Panc1 (cell line): ENCODE measurements around the gene KIR2DL3. TPM values are rescaled to one million over a fixed set of nuclear protein-coding genes. Genes with fewer than 3 reads are reported as not detected.
"Not testable (repeated sequence)": the region's sequence is repeated elsewhere in the genome, so short reads cannot be mapped to it uniquely, and the experiment has no call there.

Experiments
- ATAC-seq: fragments of 200-7000 bp; cut with Tn5 transposase; 2 replicates; pipeline ENCODE4 v1.9.1; 2020; ENCODE audit warnings: mild to moderate bottlenecking, moderate library complexity
- BruUV-seq: library from RNA; stranded (reverse); fragments of 400-500 nt; replicated peaks from 2 replicates; lab custom pipeline; 2021; lab: Mats Ljungman, UMichigan
- CTCF ChIA-PET: fragments of 300-600 bp; sonication (Branson Sonifier 250); formaldehyde crosslinking; loops from one replicate; lab custom pipeline; 2022; ENCODE audit warnings: antibody characterized with exemption; lab: Charles Lee
- POLR2A ChIA-PET: fragments of 300-600 bp; sonication (Branson Sonifier 250); formaldehyde crosslinking; loops from one replicate; lab custom pipeline; 2022; ENCODE audit warnings: antibody characterized with exemption; lab: Charles Lee
- DNase-seq: peaks from one replicate; pipeline ENCODE4 v3.0.0-alpha.2; 2010; ENCODE audit warnings: low read depth, low spot score
- H3K27ac ChIP-seq: 2 replicates; pipeline ENCODE4 v1.5.1; 2011; ENCODE audit warnings: mild to moderate bottlenecking, low read length, inconsistent platforms
- H3K27me3 ChIP-seq: fragments of 200-500 bp; sonication (Bioruptor generic); 2 replicates; pipeline ENCODE4 v1.6.0; 2014; ENCODE audit warnings: low read length, inconsistent platforms; ENCODE audit not compliant: control insufficient read depth, insufficient read depth
- H3K36me3 ChIP-seq: fragments of 200-500 bp; sonication (Bioruptor generic); 2 replicates; pipeline ENCODE4 v1.5.1; 2014; ENCODE audit warnings: inconsistent platforms, mild to moderate bottlenecking, low read length, moderate library complexity; ENCODE audit not compliant: control insufficient read depth, insufficient read depth
- H3K4me1 ChIP-seq: 2 replicates; pipeline ENCODE4 v1.5.1; 2011; ENCODE audit warnings: inconsistent platforms, mild to moderate bottlenecking, low read length, moderate library complexity; ENCODE audit not compliant: control insufficient read depth, insufficient read depth
- H3K4me3 ChIP-seq, 2 experiments: 2 replicates each; pipeline ENCODE4 v1.5.1; 2011 to 2012; ENCODE audit warnings: low read depth in 2 of 2, low read length in 2 of 2, mild to moderate bottlenecking in 2 of 2, inconsistent platforms in 1 of 2, moderate library complexity in 1 of 2
- H3K9me3 ChIP-seq: fragments of 200-500 bp; sonication (Bioruptor generic); 2 replicates; pipeline ENCODE4 v1.5.1; 2014; ENCODE audit warnings: low read depth, mild to moderate bottlenecking, inconsistent platforms, low read length, moderate library complexity; ENCODE audit not compliant: control insufficient read depth, insufficient read depth
- POLR2AphosphoS5 ChIP-seq: IDR thresholded peaks from 2 replicates; pipeline ENCODE4 v1.6.1; 2012; ENCODE audit warnings: mild to moderate bottlenecking, low read depth, low read length, moderate library complexity
- SIN3A ChIP-seq: IDR thresholded peaks from 2 replicates; pipeline ENCODE4 v1.6.1; 2012; ENCODE audit warnings: low read depth, mild to moderate bottlenecking, low read length, moderate library complexity, borderline replicate concordance; ENCODE audit not compliant: insufficient read depth
- TCF7L2 ChIP-seq: IDR thresholded peaks from 2 replicates; pipeline ENCODE4 v1.6.1; 2011; ENCODE audit warnings: mild to moderate bottlenecking, low read depth, low read length, inconsistent platforms
- in situ Hi-C: cut with HindIII; loops from 2 replicates; pipeline ENCODE4 v1.10.0; 2016; ENCODE audit warnings: low sequenced_read_pairs, low pct_unique_long_range_greater_than_20kb
- intact Hi-C: fragments of 100-400 bp; cut with micrococcal nuclease; formaldehyde crosslinking; loops from one replicate; pipeline ENCODE4 v1.10.0; 2022; ENCODE audit not compliant: unreplicated experiment
- total RNA-seq: library from RNA; stranded (reverse); gene quantifications from one replicate; pipeline ENCODE4 v1.2.1, GENCODE V29; 2021; ENCODE audit not compliant: unreplicated experiment
- TF ChIP-seq, protein P1 (sequence below): fragments of 450-650 bp; IDR thresholded peaks from 2 replicates; pipeline ENCODE4 v1.5.1; 2017; ENCODE audit warnings: mild to moderate bottlenecking
- TF ChIP-seq, protein P2 (sequence below), 2 experiments: IDR thresholded peaks; 2 replicates each; pipeline ENCODE4 v1.6.1; 2011 to 2012; ENCODE audit warnings: low read depth in 2 of 2, control low read depth in 1 of 2, low read length in 1 of 2, mild to moderate bottlenecking in 1 of 2, moderate library complexity in 1 of 2; ENCODE audit not compliant: insufficient read depth in 1 of 2

Gene KIR2DL3
- total RNA-seq, 1 experiment from 2014 or later = not detected

DNA sequence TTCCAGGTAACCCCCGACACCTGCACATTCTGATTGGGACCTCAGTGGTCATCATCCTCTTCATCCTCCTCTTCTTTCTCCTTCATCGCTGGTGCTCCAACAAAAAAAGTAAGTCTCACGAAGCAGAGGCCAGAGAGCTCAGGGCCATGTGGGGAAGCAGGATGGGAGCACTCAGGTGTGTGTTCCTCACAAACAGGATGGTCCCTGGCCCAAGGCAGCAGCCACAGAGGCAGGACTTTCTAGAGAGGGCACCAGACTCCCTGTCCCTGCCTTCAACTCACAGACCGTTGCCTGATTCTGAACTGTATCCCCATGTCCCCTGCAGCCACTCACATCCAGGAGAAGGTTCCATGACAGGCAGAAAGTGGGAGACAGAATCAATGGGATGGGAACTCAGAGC is 44.6 kb downstream of the KIR2DL3 start:
- POLR2A ChIA-PET, H3K4me3 ChIP-seq, H3K27ac ChIP-seq, H3K4me1 ChIP-seq, in situ Hi-C loops, CTCF ChIA-PET, DNase-seq, intact Hi-C loops, H3K9me3 ChIP-seq, H3K36me3 ChIP-seq, BruUV-seq, H3K27me3 ChIP-seq, ATAC-seq: not testable (repeated sequence)

DNA sequence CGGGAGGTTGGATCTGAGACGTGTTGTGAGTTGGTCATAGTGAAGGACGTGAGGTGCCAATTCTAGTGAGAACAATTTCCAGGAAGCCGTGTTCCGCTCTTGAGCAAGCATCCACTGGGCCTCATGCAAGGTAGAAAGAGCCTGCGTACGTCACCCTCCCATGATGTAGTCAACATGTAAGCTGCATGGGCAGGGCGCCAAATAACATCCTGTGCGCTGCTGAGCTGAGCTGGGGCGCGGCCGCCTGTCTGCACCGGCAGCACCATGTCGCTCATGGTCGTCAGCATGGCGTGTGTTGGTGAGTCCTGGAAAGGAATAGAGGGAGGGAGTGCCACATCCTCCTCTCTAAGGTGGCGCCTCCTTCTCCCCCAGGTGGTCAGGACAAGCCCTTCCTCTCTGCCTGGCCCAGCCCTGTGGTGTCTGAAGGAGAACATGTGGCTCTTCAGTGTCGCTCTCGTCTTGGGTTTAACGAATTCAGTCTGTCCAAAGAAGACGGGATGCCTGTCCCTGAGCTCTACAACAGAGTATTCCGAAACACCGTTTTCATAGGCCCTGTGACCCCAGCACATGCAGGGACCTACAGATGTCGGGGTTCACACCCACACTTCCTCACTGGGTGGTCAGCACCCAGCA is 47.9 kb downstream of the KIR2DL3 start:
- BruUV-seq, in situ Hi-C loops, H3K4me1 ChIP-seq, CTCF ChIA-PET, H3K9me3 ChIP-seq, ATAC-seq, H3K4me3 ChIP-seq, POLR2A ChIA-PET, H3K36me3 ChIP-seq, DNase-seq, H3K27me3 ChIP-seq, H3K27ac ChIP-seq, intact Hi-C loops: not testable (repeated sequence)

DNA sequence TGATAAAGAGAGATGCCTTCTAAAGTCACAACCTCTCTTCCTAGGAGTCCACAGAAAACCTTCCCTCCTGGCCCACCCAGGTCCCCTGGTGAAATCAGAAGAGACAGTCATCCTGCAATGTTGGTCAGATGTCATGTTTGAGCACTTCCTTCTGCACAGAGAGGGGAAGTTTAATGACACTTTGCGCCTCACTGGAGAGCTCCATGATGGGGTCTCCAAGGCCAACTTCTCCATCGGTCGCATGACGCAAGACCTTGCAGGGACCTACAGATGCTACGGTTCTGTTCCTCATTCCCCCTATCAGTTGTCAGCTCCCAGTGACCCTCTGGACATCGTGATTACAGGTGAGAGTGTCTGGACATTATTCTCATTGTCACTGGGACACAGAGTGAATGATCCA is 49.8 kb downstream of the KIR2DL3 start:
- H3K4me3 ChIP-seq, DNase-seq, in situ Hi-C loops, H3K27ac ChIP-seq, CTCF ChIA-PET, H3K36me3 ChIP-seq, H3K9me3 ChIP-seq, H3K4me1 ChIP-seq, ATAC-seq, POLR2A ChIA-PET, intact Hi-C loops, BruUV-seq: not testable (repeated sequence)
- peaks cover 23% of the 10 kb centered on the region for H3K27me3 ChIP-seq

DNA sequence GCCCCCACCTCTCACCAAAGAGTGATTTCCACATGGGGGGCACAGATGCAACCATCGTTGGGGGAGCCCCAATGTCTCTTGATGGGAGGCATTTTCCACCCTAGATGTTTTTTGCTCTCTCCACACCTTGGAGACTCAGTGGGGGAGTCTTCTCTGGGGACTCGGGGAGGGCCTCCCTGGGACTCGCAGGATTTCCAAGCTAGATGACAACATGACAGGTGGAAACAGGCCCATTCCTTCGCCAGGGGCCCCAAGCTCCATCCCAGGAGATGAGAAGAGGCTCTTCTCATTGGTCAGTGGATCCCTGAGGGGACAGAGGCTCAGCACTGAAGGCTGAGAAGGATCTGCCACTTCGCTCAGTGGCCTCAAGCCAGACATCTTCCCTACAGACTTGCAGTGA is 52.4 kb downstream of the KIR2DL3 start:
- ChIA-PET POLR2A (no interaction called here), CTCF (no interaction called here)
- no TSS peak for BruUV-seq
- DNase-seq = no peak
- H3K36me3 ChIP-seq = no peaks in the 10 kb centered on the region
- peaks cover 31% of the 10 kb centered on the region for H3K27me3 ChIP-seq
- H3K4me3 ChIP-seq = no peak overlapping the region
- in situ Hi-C loops = no loop called here
- no peaks in the 10 kb centered on the region for H3K4me1 ChIP-seq
- H3K9me3 ChIP-seq = no peaks in the 10 kb centered on the region
- TF ChIP-seq POLR2AphosphoS5 = no peak
- TF ChIP-seq, protein P1, sequence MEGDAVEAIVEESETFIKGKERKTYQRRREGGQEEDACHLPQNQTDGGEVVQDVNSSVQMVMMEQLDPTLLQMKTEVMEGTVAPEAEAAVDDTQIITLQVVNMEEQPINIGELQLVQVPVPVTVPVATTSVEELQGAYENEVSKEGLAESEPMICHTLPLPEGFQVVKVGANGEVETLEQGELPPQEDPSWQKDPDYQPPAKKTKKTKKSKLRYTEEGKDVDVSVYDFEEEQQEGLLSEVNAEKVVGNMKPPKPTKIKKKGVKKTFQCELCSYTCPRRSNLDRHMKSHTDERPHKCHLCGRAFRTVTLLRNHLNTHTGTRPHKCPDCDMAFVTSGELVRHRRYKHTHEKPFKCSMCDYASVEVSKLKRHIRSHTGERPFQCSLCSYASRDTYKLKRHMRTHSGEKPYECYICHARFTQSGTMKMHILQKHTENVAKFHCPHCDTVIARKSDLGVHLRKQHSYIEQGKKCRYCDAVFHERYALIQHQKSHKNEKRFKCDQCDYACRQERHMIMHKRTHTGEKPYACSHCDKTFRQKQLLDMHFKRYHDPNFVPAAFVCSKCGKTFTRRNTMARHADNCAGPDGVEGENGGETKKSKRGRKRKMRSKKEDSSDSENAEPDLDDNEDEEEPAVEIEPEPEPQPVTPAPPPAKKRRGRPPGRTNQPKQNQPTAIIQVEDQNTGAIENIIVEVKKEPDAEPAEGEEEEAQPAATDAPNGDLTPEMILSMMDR = no peak
- TF ChIP-seq, protein P2, sequence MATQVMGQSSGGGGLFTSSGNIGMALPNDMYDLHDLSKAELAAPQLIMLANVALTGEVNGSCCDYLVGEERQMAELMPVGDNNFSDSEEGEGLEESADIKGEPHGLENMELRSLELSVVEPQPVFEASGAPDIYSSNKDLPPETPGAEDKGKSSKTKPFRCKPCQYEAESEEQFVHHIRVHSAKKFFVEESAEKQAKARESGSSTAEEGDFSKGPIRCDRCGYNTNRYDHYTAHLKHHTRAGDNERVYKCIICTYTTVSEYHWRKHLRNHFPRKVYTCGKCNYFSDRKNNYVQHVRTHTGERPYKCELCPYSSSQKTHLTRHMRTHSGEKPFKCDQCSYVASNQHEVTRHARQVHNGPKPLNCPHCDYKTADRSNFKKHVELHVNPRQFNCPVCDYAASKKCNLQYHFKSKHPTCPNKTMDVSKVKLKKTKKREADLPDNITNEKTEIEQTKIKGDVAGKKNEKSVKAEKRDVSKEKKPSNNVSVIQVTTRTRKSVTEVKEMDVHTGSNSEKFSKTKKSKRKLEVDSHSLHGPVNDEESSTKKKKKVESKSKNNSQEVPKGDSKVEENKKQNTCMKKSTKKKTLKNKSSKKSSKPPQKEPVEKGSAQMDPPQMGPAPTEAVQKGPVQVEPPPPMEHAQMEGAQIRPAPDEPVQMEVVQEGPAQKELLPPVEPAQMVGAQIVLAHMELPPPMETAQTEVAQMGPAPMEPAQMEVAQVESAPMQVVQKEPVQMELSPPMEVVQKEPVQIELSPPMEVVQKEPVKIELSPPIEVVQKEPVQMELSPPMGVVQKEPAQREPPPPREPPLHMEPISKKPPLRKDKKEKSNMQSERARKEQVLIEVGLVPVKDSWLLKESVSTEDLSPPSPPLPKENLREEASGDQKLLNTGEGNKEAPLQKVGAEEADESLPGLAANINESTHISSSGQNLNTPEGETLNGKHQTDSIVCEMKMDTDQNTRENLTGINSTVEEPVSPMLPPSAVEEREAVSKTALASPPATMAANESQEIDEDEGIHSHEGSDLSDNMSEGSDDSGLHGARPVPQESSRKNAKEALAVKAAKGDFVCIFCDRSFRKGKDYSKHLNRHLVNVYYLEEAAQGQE (IDR thresholded peaks at IDR 0.05; ENCODE audit: insufficient read depth in 1 of 2, low read depth in 2 of 2, low read length in 1 of 2) = no peak
- no peak for TF ChIP-seq TCF7L2
- TF ChIP-seq SIN3A = no peak
- no peak overlapping the region for H3K27ac ChIP-seq
- intact Hi-C loops = no loop called here
- no peak; the same call in 1 of the 2 replicates for ATAC-seq
